MM.1S (cell line): ENCODE measurements around the gene BSX.

Experiments used
- DNase-seq: peaks from one replicate; pipeline ENCODE4 v3.0.0-alpha.2; 2015
- H2AFZ ChIP-seq: fragments of 300-600 bp; sonication (generic); 2 replicates; pipeline ENCODE4 v1.6.0; 2016; ENCODE audit warnings: antibody characterized with exemption, low read length
- H3F3A ChIP-seq: fragments of 300-600 bp; sonication (generic); 2 replicates; pipeline ENCODE4 v1.6.1; 2016; ENCODE audit warnings: mild to moderate bottlenecking, antibody characterized with exemption, low read length, moderate library complexity, mixed read lengths; ENCODE audit not compliant: insufficient read depth
- H3K27ac ChIP-seq: fragments of 300-600 bp; sonication (generic); 2 replicates; pipeline ENCODE4 v1.5.1; 2016; ENCODE audit warnings: mild to moderate bottlenecking, low read length
- H3K27me3 ChIP-seq: fragments of 300-600 bp; sonication (generic); replicated peaks from 2 replicates; pipeline ENCODE4 v1.6.0; 2016; ENCODE audit warnings: low read length; ENCODE audit not compliant: insufficient read depth
- H3K36me3 ChIP-seq: fragments of 300-600 bp; sonication (generic); replicated peaks from 2 replicates; pipeline ENCODE4 v1.6.1; 2016; ENCODE audit warnings: mild to moderate bottlenecking, low read length, mixed read lengths; ENCODE audit not compliant: insufficient read depth
- H3K4me1 ChIP-seq: fragments of 300-600 bp; sonication (generic); 2 replicates; pipeline ENCODE4 v1.6.1; 2016; ENCODE audit warnings: low read length, mixed read lengths
- H3K4me2 ChIP-seq: fragments of 300-600 bp; sonication (generic); 2 replicates; pipeline ENCODE4 v1.6.0; 2016; ENCODE audit warnings: low read depth, low read length
- H3K4me3 ChIP-seq: fragments of 300-600 bp; sonication (generic); 2 replicates; pipeline ENCODE4 v1.5.1; 2016; ENCODE audit warnings: low read length, mixed read lengths
- H3K79me2 ChIP-seq: fragments of 300-600 bp; sonication (generic); 2 replicates; pipeline ENCODE4 v1.6.1; 2016; ENCODE audit warnings: mixed run types, low read length, mixed read lengths
- H3K9ac ChIP-seq: fragments of 300-600 bp; sonication (generic); 2 replicates; pipeline ENCODE4 v1.6.1; 2016; ENCODE audit warnings: low read length, mixed read lengths
- H3K9me2 ChIP-seq: fragments of 300-600 bp; sonication (generic); replicated peaks from 2 replicates; pipeline ENCODE4 v1.6.1; 2016; ENCODE audit warnings: mild to moderate bottlenecking, low read length, mixed read lengths; ENCODE audit not compliant: insufficient read depth
- H3K9me3 ChIP-seq: fragments of 300-600 bp; sonication (generic); replicated peaks from 2 replicates; pipeline ENCODE4 v1.6.1; 2016; ENCODE audit warnings: mild to moderate bottlenecking, low read length, mixed read lengths; ENCODE audit not compliant: insufficient read depth
- H4K20me1 ChIP-seq: fragments of 300-600 bp; sonication (generic); 2 replicates; pipeline ENCODE4 v1.6.1; 2016; ENCODE audit warnings: mild to moderate bottlenecking, low read length, moderate library complexity, mixed read lengths; ENCODE audit not compliant: insufficient read depth
- CTCF ChIP-seq: fragments of 300-600 bp; sonication (generic); IDR thresholded peaks from 2 replicates; pipeline ENCODE4 v1.5.1; 2016; ENCODE audit warnings: antibody characterized with exemption, low read length, mixed read lengths
- EZH2 ChIP-seq: fragments of 300-600 bp; sonication (generic); optimal IDR thresholded peaks from 2 replicates; pipeline ENCODE3; 2017; ENCODE audit warnings: low read depth, mild to moderate bottlenecking, antibody characterized with exemption, low read length, mixed read lengths
- EZH2phosphoT487 ChIP-seq: fragments of 300-600 bp; sonication (generic); IDR thresholded peaks from 2 replicates; pipeline ENCODE4 v1.6.1; 2018; ENCODE audit warnings: antibody characterized with exemption, low read length

Gene BSX

GRCh38 chr11:122976734-122977469 is 4.7 kb downstream of the BSX start:
- peaks cover 57% of the 10 kb centered on the region for H3K27me3 ChIP-seq
- no peaks in the 10 kb centered on the region for H3K9me3 ChIP-seq
- no peaks in the 10 kb centered on the region for H4K20me1 ChIP-seq
- TF ChIP-seq CTCF (no peak), EZH2phosphoT487 (no peak), EZH2 (no peak)
- H3K27ac ChIP-seq, result no peak overlapping the region
- no peaks in the 10 kb centered on the region for H3K9me2 ChIP-seq
- H3K4me3 ChIP-seq, result no peak overlapping the region
- no peaks in the 10 kb centered on the region for H3F3A ChIP-seq
- H3K79me2 ChIP-seq, result no peaks in the 10 kb centered on the region
- no peak overlapping the region for H3K9ac ChIP-seq
- no peaks in the 10 kb centered on the region for H3K36me3 ChIP-seq
- H3K4me2 ChIP-seq, result no peak overlapping the region
- no peak for DNase-seq
- 0 out of 2 replicates have a peak, but pooled peaks cover under 1% of the 10 kb centered on the region for H3K4me1 ChIP-seq
- H2AFZ ChIP-seq, result no peak overlapping the region

- Histone ChIP-seq H3K4me1 (no peaks in the 10 kb centered on the region), H3K9ac (no peak overlapping the region), H3K9me2 (no peaks in the 10 kb centered on the region), H3K27ac (no peak overlapping the region), H2AFZ (no peak overlapping the region), H3K9me3 (no peaks in the 10 kb centered on the region), H3K4me2 (no peak overlapping the region), H3K36me3 (no peaks in the 10 kb centered on the region), H3K27me3 (peaks cover 55% of the 10 kb centered on the region), H3F3A (no peaks in the 10 kb centered on the region), H3K4me3 (no peak overlapping the region), H3K79me2 (no peaks in the 10 kb centered on the region), H4K20me1 (no peaks in the 10 kb centered on the region)
- TF ChIP-seq EZH2, result no peak
- no peak for TF ChIP-seq CTCF
- no peak for TF ChIP-seq EZH2phosphoT487
- DNase-seq, result no peak
Measured at GRCh38 chr11:122976061-122976733, 5.4 kb downstream of the BSX start.

GRCh38 chr11:122963961-122964360 is 17.7 kb downstream of the BSX start:
- no peak for DNase-seq
- Histone ChIP-seq H3K79me2 (no peaks in the 10 kb centered on the region), H3K27ac (no peak overlapping the region), H3K27me3 (no peaks in the 10 kb centered on the region), H2AFZ (no peak overlapping the region), H3K9me2 (no peaks in the 10 kb centered on the region), H3K36me3 (no peaks in the 10 kb centered on the region), H3K9me3 (no peaks in the 10 kb centered on the region), H3F3A (no peaks in the 10 kb centered on the region), H3K4me1 (no peaks in the 10 kb centered on the region), H4K20me1 (no peaks in the 10 kb centered on the region), H3K9ac (no peak overlapping the region), H3K4me2 (no peak overlapping the region), H3K4me3 (no peak overlapping the region)
- TF ChIP-seq CTCF (no peak), EZH2 (no peak), EZH2phosphoT487 (no peak)
